GM19452 (cell line): Measurements from ENCODE around the gene CSNK2B.

Experiments used
- ATAC-seq: cut with Tn5 transposase; IDR thresholded peaks from one replicate; pipeline ENCODE4 v1.9.1; 2021; ENCODE audit not compliant: unreplicated experiment

The CSNK2B gene

GRCh38 chr6:31710523-31711219 is 44.8 kb downstream of the CSNK2B start:
- no peak for ATAC-seq

- ATAC-seq = no peak
Observed at GRCh38 chr6:31711233-31711632, 45.4 kb downstream of the CSNK2B start.

DNA sequence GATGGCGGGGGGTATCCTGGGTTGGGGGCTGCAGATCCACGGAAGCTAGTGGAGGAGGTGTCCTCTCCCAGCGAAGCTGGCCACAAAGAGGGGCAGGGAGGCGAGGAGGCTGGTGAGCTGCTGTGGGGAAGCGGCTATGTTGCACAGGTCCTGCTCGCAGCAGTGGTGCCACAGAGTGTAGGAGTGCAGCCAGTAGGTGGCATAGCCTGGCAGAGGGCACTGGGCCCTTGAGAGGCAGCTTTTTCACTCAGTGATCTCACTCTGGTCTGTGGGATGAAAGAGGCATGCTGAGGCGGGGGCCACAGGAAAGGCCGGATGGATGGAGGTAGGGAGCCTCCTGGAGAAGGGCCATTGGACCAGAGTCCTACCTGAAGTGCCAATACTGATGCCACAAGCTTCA is 46.4 kb downstream of the CSNK2B start:
- no peak for ATAC-seq

GRCh38 chr6:31713465-31713864 is 47.6 kb downstream of the CSNK2B start:
- no peak for ATAC-seq

- no peak for ATAC-seq
Observed at GRCh38 chr6:31713991-31714684, 48.3 kb downstream of the CSNK2B start.

- ATAC-seq = no peak
Observed at GRCh38 chr6:31715022-31715958, 49.4 kb downstream of the CSNK2B start, which contains the start of gene LY6G6D. LY6G6D (plus strand) TSS chr6:31715348; CDS start chr6:31715356, 8 bp downstream.

DNA sequence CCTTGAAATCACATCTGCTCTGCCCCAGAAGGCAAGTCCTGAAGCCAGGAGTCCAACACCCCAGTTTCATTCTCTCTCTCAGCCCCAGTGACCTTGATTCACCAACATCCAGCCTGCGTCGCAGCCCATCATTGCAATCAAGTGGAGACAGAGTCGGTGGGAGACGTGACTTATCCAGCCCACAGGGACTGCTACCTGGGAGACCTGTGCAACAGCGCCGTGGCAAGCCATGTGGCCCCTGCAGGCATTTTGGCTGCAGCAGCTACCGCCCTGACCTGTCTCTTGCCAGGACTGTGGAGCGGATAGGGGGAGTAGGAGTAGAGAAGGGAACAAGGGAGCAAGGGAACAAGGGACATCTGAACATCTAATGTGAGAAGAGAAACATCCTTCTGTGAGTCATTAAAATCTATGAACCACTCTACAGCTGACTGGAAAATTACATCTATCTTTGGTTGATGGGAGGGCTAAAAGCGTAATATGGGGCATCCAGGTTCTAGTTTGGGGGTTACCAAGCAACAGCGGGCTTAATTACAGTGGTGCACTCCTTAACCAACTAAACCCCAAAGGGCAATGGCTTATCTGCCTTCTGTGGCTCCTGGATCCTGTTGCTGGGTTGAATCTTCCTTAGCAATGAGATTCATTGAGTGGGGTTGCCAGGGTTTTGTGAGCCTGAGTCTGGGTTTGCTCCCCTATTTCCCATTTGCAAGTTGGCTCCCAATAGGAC is 51.8 kb downstream of the CSNK2B start:
- ATAC-seq = no peak

GRCh38 chr6:31718265-31718664 is 52.4 kb downstream of the CSNK2B start:
- ATAC-seq = no peak

GRCh38 chr6:31719001-31719400 is 53.1 kb downstream of the CSNK2B start:
- ATAC-seq = no peak
